HCT116 (cell line): ENCODE results near the gene RASGEF1B. TPM values are rescaled to one million over a fixed set of nuclear protein-coding genes. Genes with fewer than 3 reads are reported as not detected.

Experiments
- ATAC-seq: fragments of 200-7000 bp; cut with Tn5 transposase; 2 replicates; pipeline ENCODE4 v1.9.1; 2020; ENCODE audit warnings: mild to moderate bottlenecking, moderate library complexity
- BruUV-seq: library from RNA; stranded (reverse); fragments of 400-500 nt; replicated peaks from 2 replicates; lab custom pipeline; 2021; lab: Mats Ljungman, UMichigan
- CTCF ChIA-PET: fragments of 300-600 bp; sonication (Branson Sonifier 250); formaldehyde crosslinking; loops from one replicate; lab custom pipeline; 2021; ENCODE audit warnings: antibody characterized with exemption; lab: Charles Lee
- POLR2A ChIA-PET: fragments of 300-600, 350-600 bp; sonication (Branson Sonifier 250); formaldehyde crosslinking; loops from one replicate; lab custom pipeline; 2021; ENCODE audit warnings: antibody characterized with exemption; lab: Charles Lee
- RAD21 ChIA-PET, 2 experiments: fragments of 300-600 bp; sonication (Branson Sonifier 250); formaldehyde crosslinking; loops; one replicate each; lab custom pipeline; 2023; ENCODE audit warnings: low total read pairs in 2 of 2; ENCODE audit not compliant: uncharacterized antibody in 2 of 2, unreplicated experiment in 2 of 2, low non-redundant PET in 1 of 2; lab: Charles Lee
- DNase-seq: peaks from one replicate; pipeline ENCODE4 v3.0.0-alpha.2; 2010; ENCODE audit warnings: low read depth, low spot score
- H2AFZ ChIP-seq: fragments of 200-600 bp; shearing (Covaris generic), sonication (generic); 2 replicates; pipeline ENCODE4 v1.6.1; 2017; ENCODE audit warnings: low read depth, mixed run types, mixed read lengths, antibody characterized with exemption, low read length; ENCODE audit not compliant: poor library complexity, severe bottlenecking
- H3K27ac ChIP-seq: 2 replicates; pipeline ENCODE4 v1.5.1; 2012; ENCODE audit warnings: low read depth, low read length
- H3K27me3 ChIP-seq: fragments of 200-600 bp; sonication (generic); 2 replicates; pipeline ENCODE4 v1.6.1; 2016; ENCODE audit warnings: mixed run types, low read length, mixed read lengths; ENCODE audit not compliant: insufficient read depth
- H3K36me3 ChIP-seq, 2 experiments: fragments of 200-500 bp in 1 of 2; fragments of 200-600 bp in 1 of 2; sonication (Bioruptor generic) in 1 of 2; sonication (generic) in 1 of 2; 2 replicates each; pipeline versions ENCODE4 v1.5.1 to v1.6.1; 2014 to 2016; ENCODE audit warnings: low read length in 2 of 2, inconsistent platforms in 1 of 2, mixed read lengths in 1 of 2, mixed run types in 1 of 2; ENCODE audit not compliant: insufficient read depth in 2 of 2, control insufficient read depth in 1 of 2
- H3K4me1 ChIP-seq, 2 experiments: fragments of 200-600 bp in 1 of 2; sonication (generic) in 1 of 2; 2 replicates each; pipeline versions ENCODE4 v1.5.1 to v1.6.1; 2012 to 2017; ENCODE audit warnings: low read length in 2 of 2, inconsistent platforms in 1 of 2, mild to moderate bottlenecking in 1 of 2, mixed read lengths in 1 of 2, mixed run types in 1 of 2, moderate library complexity in 1 of 2; ENCODE audit not compliant: insufficient read depth in 2 of 2, control insufficient read depth in 1 of 2
- H3K4me2 ChIP-seq: fragments of 200-600 bp; sonication (generic); 2 replicates; pipeline ENCODE4 v1.6.1; 2017; ENCODE audit warnings: mixed run types, low read length, mixed read lengths
- H3K4me3 ChIP-seq, 2 experiments: fragments of 200-600 bp in 1 of 2; sonication (generic) in 1 of 2; replicated peaks in 1 of 2; 2 replicates each; pipeline ENCODE4 v1.5.1; 2011 to 2016; ENCODE audit warnings: low read length in 2 of 2, control low read depth in 1 of 2, low read depth in 1 of 2, mild to moderate bottlenecking in 1 of 2, mixed read lengths in 1 of 2, mixed run types in 1 of 2
- H3K79me2 ChIP-seq: fragments of 200-600 bp; sonication (generic); 2 replicates; pipeline ENCODE4 v1.6.1; 2017; ENCODE audit warnings: mild to moderate bottlenecking, mixed run types, low read length, moderate library complexity, mixed read lengths; ENCODE audit not compliant: insufficient read depth
- H3K9ac ChIP-seq: fragments of 200-600 bp; sonication (generic); 2 replicates; pipeline ENCODE4 v1.6.1; 2016; ENCODE audit warnings: low read length, mixed read lengths
- H3K9me2 ChIP-seq: fragments of 200-600 bp; sonication (generic), shearing (Covaris generic); 2 replicates; pipeline ENCODE4 v1.6.1; 2017; ENCODE audit warnings: mixed run types, mild to moderate bottlenecking, moderate library complexity; ENCODE audit not compliant: insufficient read depth
- H3K9me3 ChIP-seq, 2 experiments: fragments of 200-500 bp in 1 of 2; fragments of 200-600 bp in 1 of 2; sonication (Bioruptor generic) in 1 of 2; sonication (generic) in 1 of 2; 2 replicates each; pipeline ENCODE4 v1.6.1; 2014 to 2017; ENCODE audit warnings: low read length in 2 of 2, mixed read lengths in 2 of 2, inconsistent platforms in 1 of 2, low read depth in 1 of 2, mild to moderate bottlenecking in 1 of 2, mixed run types in 1 of 2, moderate library complexity in 1 of 2; ENCODE audit not compliant: control insufficient read depth in 1 of 2, insufficient read depth in 1 of 2
- H4K20me1 ChIP-seq: fragments of 200-600 bp; sonication (generic), shearing (Covaris generic); 2 replicates; pipeline ENCODE4 v1.6.1; 2017; ENCODE audit warnings: mixed run types, mild to moderate bottlenecking, moderate library complexity; ENCODE audit not compliant: insufficient read depth
- CEBPB ChIP-seq: IDR thresholded peaks from 2 replicates; pipeline ENCODE4 v1.6.1; 2012; ENCODE audit warnings: low read depth
- EGR1 ChIP-seq: IDR thresholded peaks from 2 replicates; pipeline ENCODE4 v1.6.1; 2012; ENCODE audit warnings: low read depth
- EZH2 ChIP-seq: fragments of 200-600 bp; sonication (generic); IDR thresholded peaks from 2 replicates; pipeline ENCODE4 v1.6.1; 2017; ENCODE audit warnings: antibody characterized with exemption, mixed run types
- EZH2phosphoT487 ChIP-seq: fragments of 200-600 bp; IDR thresholded peaks from 2 replicates; pipeline ENCODE4 v1.6.1; 2018; ENCODE audit warnings: antibody characterized with exemption, borderline replicate concordance
- JUND ChIP-seq: IDR thresholded peaks from 2 replicates; pipeline ENCODE4 v1.6.1; 2012
- POLR2A ChIP-seq: IDR thresholded peaks from 2 replicates; pipeline ENCODE4 v1.7.0; 2011; ENCODE audit warnings: borderline replicate concordance; ENCODE audit not compliant: insufficient read depth, insufficient read length; ENCODE audit errors: extremely low read depth
- POLR2AphosphoS5 ChIP-seq: IDR thresholded peaks from 2 replicates; pipeline ENCODE4 v1.6.1; 2011; ENCODE audit warnings: mild to moderate bottlenecking, low read depth, low read length, moderate library complexity
- RAD21 ChIP-seq: IDR thresholded peaks from 2 replicates; pipeline ENCODE4 v1.6.1; 2012; ENCODE audit warnings: low read depth, mild to moderate bottlenecking
- SIN3A ChIP-seq: IDR thresholded peaks from 2 replicates; pipeline ENCODE4 v1.6.1; 2012; ENCODE audit warnings: low read depth
- SRF ChIP-seq: IDR thresholded peaks from 2 replicates; pipeline ENCODE4 v1.6.1; 2012; ENCODE audit warnings: low read depth
- YY1 ChIP-seq: IDR thresholded peaks from 2 replicates; pipeline ENCODE4 v1.6.1; 2011; ENCODE audit warnings: low read length, low read depth, moderate library complexity, mild to moderate bottlenecking; ENCODE audit not compliant: insufficient replicate concordance; ENCODE audit errors: extremely low read depth
- ZFX ChIP-seq: fragments of 450-650 bp; IDR thresholded peaks from 2 replicates; pipeline ENCODE4 v1.6.1; 2017
- ZNF274 ChIP-seq: fragments of 200-500 bp; sonication (Bioruptor generic); IDR thresholded peaks from 2 replicates; pipeline ENCODE4 v1.6.1; 2014; ENCODE audit warnings: mild to moderate bottlenecking, low read depth, low read length, inconsistent platforms
- intact Hi-C: fragments of 100-400 bp; cut with micrococcal nuclease; formaldehyde crosslinking; loops from 2 replicates; pipeline ENCODE4 v1.10.0; 2022
- total RNA-seq: library from RNA; stranded (reverse); gene quantifications from one replicate; pipeline ENCODE4 v1.2.1, GENCODE V29; 2021; ENCODE audit not compliant: unreplicated experiment
- TF ChIP-seq, protein P1 (sequence below): IDR thresholded peaks from 2 replicates; pipeline ENCODE4 v1.6.1; 2012
- TF ChIP-seq, protein P2 (sequence below), 3 experiments: fragments of 200-600 bp in 1 of 3; sonication (generic) in 1 of 3; IDR thresholded peaks in 2 of 3; conservative IDR thresholded peaks in 1 of 3; 2 replicates each; pipeline ENCODE4 v1.5.1; 2012 to 2017; ENCODE audit warnings: low read depth in 2 of 3, low read length in 2 of 3, antibody characterized with exemption in 1 of 3, borderline replicate concordance in 1 of 3, control low read depth in 1 of 3, mild to moderate bottlenecking in 1 of 3, mixed read lengths in 1 of 3, mixed run types in 1 of 3, moderate library complexity in 1 of 3; ENCODE audit not compliant: insufficient read depth in 1 of 3
- TF ChIP-seq, protein P3 (sequence below): IDR thresholded peaks from 2 replicates; pipeline ENCODE4 v1.6.1; 2012; ENCODE audit warnings: low read depth

RASGEF1B gene
- total RNA-seq, 1 experiment from 2014 or later: 0.25 TPM

DNA sequence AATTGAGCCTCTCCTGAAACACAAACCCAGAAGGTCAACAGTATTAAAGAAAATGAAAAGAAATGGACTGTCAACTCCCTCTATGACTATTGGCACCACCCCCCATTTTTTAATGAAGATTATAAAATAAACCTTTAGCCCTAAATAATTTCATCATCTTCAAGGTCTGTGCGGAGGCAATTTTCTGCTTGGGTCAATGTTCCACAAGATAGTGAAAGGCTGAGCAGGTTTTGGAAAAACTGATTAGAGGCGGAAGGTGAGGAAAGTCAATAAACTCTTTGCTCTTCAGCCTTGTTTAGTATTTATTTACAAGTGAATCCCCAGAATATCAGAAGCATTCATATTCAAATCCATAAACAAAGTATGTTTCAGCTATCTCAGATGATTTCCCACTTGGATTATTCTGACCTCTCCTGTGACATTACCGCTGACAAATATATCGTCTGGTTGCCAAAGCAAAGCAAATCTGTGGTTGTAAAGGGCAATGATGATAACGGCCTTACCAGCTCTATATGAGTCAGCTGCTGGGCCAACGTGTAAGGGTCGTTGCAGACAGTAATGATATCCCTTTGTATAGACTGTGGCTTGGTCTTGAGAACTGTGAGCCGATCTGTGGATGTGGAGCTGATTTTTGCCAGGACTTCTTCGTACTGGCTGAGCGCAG lies 24.0 kb downstream of the RASGEF1B start:
- H3K4me3 ChIP-seq: no peak overlapping the region
- intact Hi-C loops: no loop called here
- DNase-seq (no peak), ATAC-seq (no peak)
- no peaks in the 10 kb centered on the region for H3K36me3 ChIP-seq
- ChIA-PET RAD21 (no interaction called here), CTCF (interaction anchor here (1.0 kb wide), 1 partner anchor 20 kb away, joined by 3 read pairs; no protein-coding TSS in a partner anchor), POLR2A (no interaction called here)
- H2AFZ ChIP-seq: no peak overlapping the region
- TF ChIP-seq RAD21: no peak
- TF ChIP-seq EZH2: no peak
- TF ChIP-seq, protein P1, sequence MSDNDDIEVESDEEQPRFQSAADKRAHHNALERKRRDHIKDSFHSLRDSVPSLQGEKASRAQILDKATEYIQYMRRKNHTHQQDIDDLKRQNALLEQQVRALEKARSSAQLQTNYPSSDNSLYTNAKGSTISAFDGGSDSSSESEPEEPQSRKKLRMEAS: no peak
- no peak for TF ChIP-seq EZH2phosphoT487
- no peak for TF ChIP-seq SIN3A
- TF ChIP-seq EGR1: no peak
- TF ChIP-seq, protein P2, sequence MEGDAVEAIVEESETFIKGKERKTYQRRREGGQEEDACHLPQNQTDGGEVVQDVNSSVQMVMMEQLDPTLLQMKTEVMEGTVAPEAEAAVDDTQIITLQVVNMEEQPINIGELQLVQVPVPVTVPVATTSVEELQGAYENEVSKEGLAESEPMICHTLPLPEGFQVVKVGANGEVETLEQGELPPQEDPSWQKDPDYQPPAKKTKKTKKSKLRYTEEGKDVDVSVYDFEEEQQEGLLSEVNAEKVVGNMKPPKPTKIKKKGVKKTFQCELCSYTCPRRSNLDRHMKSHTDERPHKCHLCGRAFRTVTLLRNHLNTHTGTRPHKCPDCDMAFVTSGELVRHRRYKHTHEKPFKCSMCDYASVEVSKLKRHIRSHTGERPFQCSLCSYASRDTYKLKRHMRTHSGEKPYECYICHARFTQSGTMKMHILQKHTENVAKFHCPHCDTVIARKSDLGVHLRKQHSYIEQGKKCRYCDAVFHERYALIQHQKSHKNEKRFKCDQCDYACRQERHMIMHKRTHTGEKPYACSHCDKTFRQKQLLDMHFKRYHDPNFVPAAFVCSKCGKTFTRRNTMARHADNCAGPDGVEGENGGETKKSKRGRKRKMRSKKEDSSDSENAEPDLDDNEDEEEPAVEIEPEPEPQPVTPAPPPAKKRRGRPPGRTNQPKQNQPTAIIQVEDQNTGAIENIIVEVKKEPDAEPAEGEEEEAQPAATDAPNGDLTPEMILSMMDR (IDR thresholded peaks at IDR 0.05 in 2 of 3, conservative IDR thresholded peaks at IDR 0.05 in 1 of 3; ENCODE audit: borderline replicate concordance in 1 of 3, insufficient read depth in 1 of 3, low read depth in 2 of 3, low read length in 2 of 3): no peak
- TF ChIP-seq POLR2A: no peak
- TF ChIP-seq ZNF274: no peak
- no peak for TF ChIP-seq CEBPB
- TF ChIP-seq, protein P3, sequence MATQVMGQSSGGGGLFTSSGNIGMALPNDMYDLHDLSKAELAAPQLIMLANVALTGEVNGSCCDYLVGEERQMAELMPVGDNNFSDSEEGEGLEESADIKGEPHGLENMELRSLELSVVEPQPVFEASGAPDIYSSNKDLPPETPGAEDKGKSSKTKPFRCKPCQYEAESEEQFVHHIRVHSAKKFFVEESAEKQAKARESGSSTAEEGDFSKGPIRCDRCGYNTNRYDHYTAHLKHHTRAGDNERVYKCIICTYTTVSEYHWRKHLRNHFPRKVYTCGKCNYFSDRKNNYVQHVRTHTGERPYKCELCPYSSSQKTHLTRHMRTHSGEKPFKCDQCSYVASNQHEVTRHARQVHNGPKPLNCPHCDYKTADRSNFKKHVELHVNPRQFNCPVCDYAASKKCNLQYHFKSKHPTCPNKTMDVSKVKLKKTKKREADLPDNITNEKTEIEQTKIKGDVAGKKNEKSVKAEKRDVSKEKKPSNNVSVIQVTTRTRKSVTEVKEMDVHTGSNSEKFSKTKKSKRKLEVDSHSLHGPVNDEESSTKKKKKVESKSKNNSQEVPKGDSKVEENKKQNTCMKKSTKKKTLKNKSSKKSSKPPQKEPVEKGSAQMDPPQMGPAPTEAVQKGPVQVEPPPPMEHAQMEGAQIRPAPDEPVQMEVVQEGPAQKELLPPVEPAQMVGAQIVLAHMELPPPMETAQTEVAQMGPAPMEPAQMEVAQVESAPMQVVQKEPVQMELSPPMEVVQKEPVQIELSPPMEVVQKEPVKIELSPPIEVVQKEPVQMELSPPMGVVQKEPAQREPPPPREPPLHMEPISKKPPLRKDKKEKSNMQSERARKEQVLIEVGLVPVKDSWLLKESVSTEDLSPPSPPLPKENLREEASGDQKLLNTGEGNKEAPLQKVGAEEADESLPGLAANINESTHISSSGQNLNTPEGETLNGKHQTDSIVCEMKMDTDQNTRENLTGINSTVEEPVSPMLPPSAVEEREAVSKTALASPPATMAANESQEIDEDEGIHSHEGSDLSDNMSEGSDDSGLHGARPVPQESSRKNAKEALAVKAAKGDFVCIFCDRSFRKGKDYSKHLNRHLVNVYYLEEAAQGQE: no peak
- no peak for TF ChIP-seq ZFX
- TF ChIP-seq SRF: no peak
- TF ChIP-seq POLR2AphosphoS5: no peak
- no peak for TF ChIP-seq JUND
- TF ChIP-seq YY1: no peak
- no peaks in the 10 kb centered on the region for H4K20me1 ChIP-seq
- no peaks in the 10 kb centered on the region for H3K9me3 ChIP-seq
- H3K27ac ChIP-seq: no peak overlapping the region
- H3K4me2 ChIP-seq: no peak overlapping the region
- H3K9me2 ChIP-seq: no peaks in the 10 kb centered on the region
- H3K79me2 ChIP-seq: no peaks in the 10 kb centered on the region
- H3K4me1 ChIP-seq: no peaks in the 10 kb centered on the region
- H3K9ac ChIP-seq: no peak overlapping the region
- BruUV-seq: no TSS peak
- H3K27me3 ChIP-seq: 0 out of 2 replicates have a peak, but pooled peaks cover 4% of the 10 kb centered on the region
